GM12864 (cell line): Measurements from ENCODE around the gene TET1.
A peak's percentile ranks its signal among the peaks of the same experiment; 100 is the strongest.

Experiments used
- DNase-seq: peaks from one replicate; pipeline ENCODE4 v3.0.0-alpha.2; 2011; ENCODE audit warnings: low read depth
- H3K4me3 ChIP-seq: 2 replicates; pipeline ENCODE4 v1.5.1; 2011; ENCODE audit warnings: mild to moderate bottlenecking, low read depth, low read length, control low read depth
- CTCF ChIP-seq: IDR thresholded peaks from 2 replicates; pipeline ENCODE4 v1.5.1; 2011; ENCODE audit warnings: low read depth, mild to moderate bottlenecking, moderate library complexity, low read length, control low read depth, inconsistent platforms; ENCODE audit errors: missing control alignments

Gene TET1

GRCh38 chr10:68586606-68587305 lies 26.6 kb downstream of the TET1 start:
- no peak overlapping the region for H3K4me3 ChIP-seq
- DNase-seq, result no peak
- no peak for TF ChIP-seq CTCF

- TF ChIP-seq CTCF, result no peak
- no peak overlapping the region for H3K4me3 ChIP-seq
- DNase-seq, result no peak
Measured at GRCh38 chr10:68594405-68594804, 34.3 kb downstream of the TET1 start.

GRCh38 chr10:68595513-68595912 lies 35.4 kb downstream of the TET1 start:
- no peak for DNase-seq
- no peak for TF ChIP-seq CTCF
- H3K4me3 ChIP-seq, result no peak overlapping the region

- no peak overlapping the region for H3K4me3 ChIP-seq
- TF ChIP-seq CTCF, result no peak
- no peak for DNase-seq
Measured at GRCh38 chr10:68597407-68597806, 37.3 kb downstream of the TET1 start.

GRCh38 chr10:68598978-68599770 lies 39.0 kb downstream of the TET1 start:
- no peak for DNase-seq
- TF ChIP-seq CTCF, result no peak
- H3K4me3 ChIP-seq, result no peak overlapping the region

- no peak for TF ChIP-seq CTCF
- DNase-seq, result no peak
- H3K4me3 ChIP-seq, result peak overlapping the region; percentile 51; the same call in 1 of the 2 replicates
Measured at GRCh38 chr10:68599771-68600040, 39.6 kb downstream of the TET1 start.
